Measurements from ENCODE around the gene SMC1B.
"Not testable (repeated sequence)": the region's sequence is repeated elsewhere in the genome, so short reads cannot be mapped to it uniquely, and the experiment has no call there.

The SMC1B gene

DNA sequence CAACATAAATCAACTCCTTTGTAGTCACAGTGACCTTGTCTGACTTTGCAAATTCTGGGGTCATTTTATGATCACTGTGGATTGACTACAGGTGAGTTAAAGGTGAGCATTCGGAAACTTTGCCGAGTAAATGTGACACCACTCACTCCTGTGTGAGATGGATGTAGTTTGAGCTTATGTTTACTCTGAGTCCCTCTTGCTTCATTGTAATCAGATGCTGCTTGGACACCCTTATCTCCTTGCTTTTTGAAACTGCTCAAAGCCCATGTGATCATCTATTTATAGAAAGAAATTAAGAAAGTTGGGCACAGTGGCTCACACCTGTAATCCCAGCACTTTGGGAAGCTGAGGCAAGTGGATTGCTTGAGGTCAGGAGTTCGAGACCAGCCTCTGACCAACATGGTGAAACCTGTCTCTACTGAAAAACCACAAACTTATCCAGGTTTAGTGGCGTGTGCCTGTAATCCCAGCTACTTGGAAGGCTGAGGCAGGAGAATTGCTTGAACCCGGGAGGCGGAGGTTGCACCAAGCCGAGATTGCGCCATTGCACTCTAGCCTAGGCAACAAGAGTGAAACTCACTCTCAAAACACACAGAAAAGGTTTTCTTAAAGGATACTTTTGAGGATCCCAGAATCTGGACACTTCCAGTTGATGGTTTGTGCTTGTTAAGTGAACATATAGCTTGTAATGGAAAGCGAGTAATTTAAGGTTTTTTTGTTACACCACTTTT lies 96.4 kb downstream of the SMC1B start:
- no peak for DNase-seq

- DNase-seq = no peak
Measured at GRCh38 chr22:45314786-45315185, 98.6 kb downstream of the SMC1B start.

DNA sequence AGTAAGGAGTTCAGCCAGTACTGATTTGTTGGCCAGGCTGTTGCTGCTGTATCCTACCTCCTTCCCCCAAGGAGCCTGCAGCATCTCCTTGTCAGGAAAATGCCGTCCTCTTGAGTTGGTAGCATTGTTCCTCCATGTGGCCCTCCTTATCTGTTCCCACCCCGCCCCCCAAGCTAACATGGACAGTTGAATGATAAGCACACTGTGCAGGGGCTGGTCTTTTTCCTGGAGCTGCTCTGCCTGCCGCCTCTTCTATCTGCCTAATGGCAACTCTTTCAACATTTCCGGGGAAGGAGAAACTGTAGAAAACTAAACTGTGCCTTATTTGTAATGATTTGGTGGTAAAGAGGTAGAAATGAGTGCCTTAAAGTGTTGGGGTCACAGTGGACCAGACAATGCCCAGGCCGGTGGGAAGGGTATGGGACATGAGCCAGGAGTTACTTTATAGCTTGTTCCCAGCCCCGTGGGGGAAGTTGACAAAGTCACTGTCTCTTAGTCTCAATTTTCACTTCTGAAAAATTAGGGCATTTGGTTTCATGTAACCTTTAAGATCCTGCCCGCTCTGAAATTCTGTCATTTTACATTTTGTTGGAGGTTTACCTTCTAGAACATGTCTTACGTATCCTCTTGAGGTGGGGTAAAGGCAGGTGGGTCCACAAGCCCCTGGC lies 99.2 kb downstream of the SMC1B start:
- no peak for DNase-seq

DNA sequence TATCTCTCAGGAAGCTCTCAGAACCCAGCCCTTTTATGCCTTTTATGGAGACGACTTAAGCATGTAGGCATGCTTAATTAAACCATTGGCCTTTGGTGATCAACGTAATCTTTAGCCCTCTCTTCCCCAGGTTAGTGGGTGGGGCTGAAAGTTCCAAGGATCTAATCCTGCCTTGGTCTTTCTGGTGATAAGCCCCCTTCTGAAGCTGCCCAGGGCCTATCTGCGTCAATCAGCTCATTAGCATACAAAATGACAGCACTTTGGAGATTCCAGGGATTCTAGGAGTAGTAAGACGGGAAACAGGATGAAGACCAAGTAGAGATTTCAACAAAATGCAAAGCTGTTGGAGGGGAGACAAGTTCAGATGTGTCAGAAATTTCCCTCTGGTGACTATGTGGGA lies 100.5 kb downstream of the SMC1B start:
- no peak for DNase-seq

DNA sequence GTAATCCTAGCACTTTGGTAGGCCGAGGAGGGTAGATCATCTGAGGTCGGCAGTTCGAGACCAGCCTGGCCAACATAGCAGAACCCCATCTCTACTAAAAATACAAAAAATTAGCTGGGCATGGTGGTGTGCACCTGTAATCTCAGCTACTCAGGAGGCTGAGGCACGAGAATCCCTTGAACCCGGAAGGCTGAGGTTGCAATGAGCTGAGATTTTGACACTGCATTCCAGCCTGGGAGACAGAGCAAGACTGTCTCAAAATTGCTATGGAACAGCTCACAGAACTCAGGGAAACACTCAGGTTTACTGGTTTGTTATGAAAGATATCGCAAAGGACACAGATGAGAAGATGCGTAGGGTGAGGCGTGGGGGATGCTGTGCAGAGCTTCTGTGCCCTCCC lies 101.0 kb downstream of the SMC1B start:
- DNase-seq = no peak

DNA sequence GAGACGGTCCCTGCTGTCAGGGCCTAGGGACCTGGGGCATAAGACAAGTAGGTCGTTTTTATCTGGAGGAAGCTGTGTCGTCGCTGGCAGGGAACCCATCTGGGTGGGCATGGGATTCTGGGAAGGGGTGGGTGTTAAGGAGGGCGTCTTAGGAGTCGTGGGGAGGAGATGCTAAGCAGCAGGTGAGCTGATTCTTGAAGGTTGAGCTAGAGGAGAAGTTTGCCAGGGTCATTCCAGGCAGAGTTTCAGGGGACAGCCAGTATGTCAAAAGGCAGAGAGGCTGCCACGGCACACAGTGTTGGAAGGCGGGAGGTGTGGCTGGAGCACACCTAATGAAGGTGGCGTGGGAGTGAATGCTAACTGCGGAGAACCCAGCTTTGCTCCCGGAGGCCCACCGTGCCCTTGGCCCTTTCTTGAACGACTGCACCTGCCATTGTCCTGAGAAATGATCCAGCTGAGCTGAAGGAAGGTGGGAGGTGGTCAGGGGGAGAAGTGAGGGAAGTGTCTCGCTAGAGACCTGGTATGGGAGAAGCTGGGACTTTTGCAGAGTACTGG lies 102.3 kb downstream of the SMC1B start:
- DNase-seq = no peak

GRCh38 chr22:45310331-45310976 lies 102.9 kb downstream of the SMC1B start:
- no peak for DNase-seq

DNA sequence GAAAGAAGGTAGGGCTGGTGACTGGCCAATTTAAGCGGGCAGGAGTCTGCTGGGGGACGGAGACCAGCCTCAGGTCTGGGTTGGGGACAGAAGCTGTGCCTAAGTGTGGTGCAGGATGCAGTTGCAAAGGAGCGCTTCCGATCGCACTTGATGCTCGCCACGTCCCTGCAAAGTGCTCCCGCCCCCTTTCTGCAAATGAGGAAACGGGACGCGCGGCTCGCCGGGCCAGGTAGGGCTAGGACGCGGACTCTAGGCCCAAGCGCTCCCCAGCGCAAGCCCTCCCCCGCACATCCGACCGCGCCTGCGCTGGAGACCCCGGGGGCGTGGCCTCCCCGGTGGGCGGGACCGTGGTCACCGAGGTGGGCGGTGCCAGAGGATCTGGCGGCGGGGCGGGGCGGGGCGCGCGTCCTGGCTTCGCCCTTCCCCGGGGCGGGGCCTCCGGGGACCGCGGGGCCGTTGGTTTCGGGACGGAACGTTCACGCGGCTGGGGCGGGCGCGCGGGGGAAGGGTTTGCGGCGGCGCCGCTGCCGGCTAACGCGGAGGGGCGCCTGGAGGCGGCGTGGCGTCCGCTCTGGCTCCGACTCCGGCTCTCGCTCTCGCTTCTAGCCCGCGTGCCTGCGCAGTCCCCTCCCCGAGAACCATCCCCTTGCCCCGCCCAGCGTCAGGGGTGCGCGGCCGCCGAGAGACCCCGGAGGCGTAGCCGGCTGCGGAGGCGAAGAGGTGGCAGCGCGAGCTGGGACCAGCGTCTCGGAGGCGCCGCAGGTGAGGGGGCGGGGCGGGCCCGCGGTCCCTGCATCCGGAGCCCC lies 103.8 kb downstream of the SMC1B start, which contains the start of gene FAM118A:
Gene FAM118A, plus strand, starts transcription at position 513 of the 806 bp plus-strand sequence. CDS start 12,446 bp downstream, outside the sequence.
- peak; percentile 69 for DNase-seq

DNA sequence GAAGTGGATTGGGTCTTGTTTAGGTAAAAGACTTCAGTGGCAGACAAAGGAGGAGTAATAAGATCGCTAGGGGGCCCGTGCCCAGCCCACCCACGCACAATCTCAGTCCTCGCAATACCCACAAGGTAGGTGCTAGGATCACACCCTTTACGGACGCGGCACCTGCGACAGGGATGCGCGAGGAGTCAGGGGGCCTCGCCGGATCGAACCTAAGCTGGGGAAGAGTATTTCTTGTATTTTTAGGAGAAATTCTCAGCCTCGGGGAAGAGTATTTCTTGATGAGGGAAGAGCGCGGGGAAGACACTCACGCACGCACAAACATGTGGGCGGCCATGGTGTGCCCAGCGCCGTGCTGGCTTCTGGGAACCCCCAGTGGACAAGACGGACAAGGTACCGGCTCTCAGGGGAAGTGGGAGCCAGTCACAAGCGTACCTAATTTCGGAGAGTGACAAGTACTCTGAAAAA lies 104.4 kb downstream of the SMC1B start:
- DNase-seq = no peak

DNA sequence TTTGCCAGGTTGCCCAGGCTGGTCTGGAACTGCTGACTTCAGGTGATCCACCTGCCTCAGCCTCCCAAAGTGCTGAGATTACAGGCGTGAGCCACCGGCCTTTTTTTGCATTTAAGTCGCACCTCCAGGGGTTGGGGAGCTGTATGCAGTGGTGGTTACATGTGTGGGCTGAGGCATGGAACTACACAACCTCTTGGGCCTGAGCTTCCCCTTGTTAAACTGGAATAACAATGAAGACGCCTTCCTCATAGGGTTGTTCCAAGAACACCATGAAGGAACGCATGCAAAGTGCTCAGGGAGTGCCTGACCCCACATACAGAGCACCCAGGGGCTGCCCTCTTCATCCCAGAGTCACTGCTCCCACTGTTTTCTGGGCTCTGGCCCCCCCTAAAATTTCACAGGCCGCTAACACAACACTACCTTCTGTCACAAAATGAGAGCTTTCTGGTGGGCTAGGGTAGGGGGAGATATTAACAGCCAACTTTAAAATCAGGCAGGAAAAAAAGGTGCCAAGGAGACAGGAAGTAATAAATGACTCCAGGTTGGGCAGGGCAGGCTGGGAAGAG lies 104.9 kb downstream of the SMC1B start:
- no peak for DNase-seq

GRCh38 chr22:45306139-45306538 lies 107.3 kb downstream of the SMC1B start:
- no peak for DNase-seq

DNA sequence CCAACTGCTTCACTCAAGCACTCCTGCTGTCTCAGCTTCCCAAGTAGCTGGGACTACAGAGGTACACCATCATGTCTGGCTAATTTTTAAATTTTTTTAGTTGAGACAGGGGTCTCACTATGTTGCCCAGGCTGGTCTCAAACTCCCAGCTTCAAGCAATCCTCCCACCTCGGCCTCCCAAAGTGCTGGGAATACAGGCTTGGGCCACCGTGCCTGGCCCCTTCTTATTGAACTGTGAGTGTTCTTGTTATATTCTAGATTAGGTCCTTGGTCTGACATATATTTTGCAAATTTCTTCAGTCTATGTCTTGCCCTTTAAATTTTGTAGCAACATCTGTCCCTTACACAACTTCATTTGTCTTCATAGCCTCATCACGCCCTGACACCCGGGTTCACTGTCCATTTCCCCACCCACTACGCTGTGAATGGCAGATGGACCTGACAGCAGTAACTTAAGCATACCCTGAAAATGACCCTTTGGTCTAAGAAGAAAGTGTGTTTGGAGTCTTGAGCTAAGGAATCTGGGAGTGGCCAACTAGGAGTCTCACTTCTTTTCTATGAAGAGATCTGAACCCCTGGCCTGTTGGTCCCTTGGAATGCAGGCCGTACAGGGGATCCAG lies 107.8 kb downstream of the SMC1B start:
- DNase-seq = no peak

GRCh38 chr22:45304971-45305370 lies 108.4 kb downstream of the SMC1B start:
- DNase-seq = no peak

DNA sequence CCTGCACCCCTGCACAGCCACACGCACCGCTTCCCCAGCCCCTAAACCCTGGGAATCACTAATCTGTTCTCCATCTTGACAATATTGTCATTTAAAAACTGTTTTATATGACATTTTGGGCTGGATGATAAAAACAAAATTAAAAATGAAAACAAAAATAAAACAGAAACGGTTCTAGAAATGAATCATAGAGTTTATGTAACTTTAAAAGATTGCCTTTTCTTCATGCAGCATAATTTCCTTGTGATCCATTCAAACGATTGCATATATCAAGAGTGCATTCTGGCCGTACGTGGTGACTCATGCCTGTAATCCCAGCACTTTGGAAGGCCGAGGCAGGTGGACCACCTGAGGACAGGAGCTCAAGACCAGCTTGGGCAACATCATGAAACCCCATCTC lies 110.2 kb downstream of the SMC1B start:
- DNase-seq = no peak

DNA sequence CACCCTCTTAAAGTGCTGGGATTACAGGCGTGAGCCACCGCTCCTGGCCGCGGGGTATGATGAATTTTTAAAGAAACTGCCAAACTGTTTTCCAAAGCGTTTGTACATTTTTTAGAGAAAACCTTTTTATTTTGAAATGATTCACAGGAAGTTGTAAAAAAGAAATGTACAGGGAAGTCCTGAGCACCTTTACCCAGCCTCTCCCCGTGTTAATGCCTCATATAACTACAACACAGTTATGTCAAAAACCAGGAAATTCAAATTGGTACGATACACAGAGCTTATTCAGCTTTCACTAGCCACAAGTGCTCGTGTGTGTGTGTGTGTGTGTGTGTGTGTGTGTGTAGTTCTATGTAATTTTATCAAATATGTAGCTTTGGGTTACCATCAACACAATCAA lies 110.6 kb downstream of the SMC1B start:
- DNase-seq = no peak

GRCh38 chr22:45298934-45299505 lies 114.4 kb downstream of the SMC1B start:
- DNase-seq = no peak

DNA sequence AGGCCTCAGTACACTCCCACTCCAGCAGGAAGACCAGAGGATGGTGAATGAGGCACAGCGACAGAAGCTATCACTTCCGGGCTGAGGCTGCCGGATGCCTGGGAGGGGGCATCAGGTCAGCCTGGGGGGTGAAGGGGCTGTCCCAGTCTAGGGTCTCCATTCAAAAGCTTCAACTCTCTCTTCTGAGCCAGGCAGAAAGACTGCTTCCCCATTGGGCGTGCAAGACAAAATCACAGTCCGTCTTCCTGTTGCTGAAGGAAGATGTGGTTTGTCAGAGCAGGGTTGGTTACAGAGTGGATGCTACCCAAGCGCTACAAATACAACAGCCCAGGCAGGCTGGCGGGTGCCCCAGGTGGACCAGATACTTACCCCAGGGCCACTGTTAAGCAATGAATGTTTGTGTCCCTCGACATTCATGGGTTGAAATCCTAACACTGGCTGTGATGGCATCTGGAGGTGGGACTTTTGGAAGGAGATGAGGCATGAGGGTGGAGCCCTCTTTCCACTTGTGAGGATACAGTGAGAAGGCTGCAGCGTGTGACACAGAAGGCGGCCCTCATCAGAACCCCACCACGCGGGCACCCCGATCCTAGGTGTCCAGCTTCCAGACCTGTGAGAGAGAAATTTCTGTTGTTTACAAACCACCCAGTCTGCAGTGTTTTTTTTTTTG lies 116.6 kb downstream of the SMC1B start:
- no peak for DNase-seq

DNA sequence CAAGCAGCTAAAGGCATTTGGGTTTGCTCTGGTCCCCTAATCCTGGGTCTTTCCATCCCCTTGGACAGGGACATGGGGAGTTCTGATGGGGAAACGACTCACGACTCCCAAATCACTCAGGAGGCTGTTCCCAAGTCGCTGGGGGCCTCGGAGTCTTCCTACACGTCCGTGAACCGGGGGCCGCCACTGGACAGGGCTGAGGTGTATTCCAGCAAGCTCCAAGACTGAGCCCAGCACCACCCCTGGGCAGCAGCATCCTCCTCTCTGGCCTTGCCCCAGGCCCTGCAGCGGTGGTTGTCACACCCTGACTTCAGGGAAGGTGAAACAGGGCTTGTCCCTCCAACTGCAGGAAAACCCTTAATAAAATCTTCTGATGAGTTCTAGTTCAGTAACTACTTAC lies 117.9 kb downstream of the SMC1B start:
- DNase-seq = no peak

DNA sequence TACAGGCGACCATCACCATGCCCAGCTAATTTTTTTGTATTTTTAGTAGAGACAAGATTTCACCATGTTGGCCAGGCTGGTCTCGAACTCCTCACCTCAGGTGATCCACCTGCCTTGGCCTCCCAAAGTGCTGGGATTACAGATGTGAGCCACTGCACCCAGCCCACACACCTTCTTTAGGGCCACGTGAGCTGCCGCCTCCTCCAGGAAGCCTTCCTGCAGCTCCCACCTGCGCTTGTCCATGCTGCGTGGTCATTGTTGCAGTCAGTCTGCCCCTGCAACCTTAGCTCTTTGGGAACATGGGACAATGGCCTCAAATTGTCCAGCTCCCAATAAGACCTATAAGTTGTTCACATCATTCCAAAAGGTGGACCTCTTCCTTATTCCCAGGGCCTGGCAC lies 118.4 kb downstream of the SMC1B start:
- DNase-seq = not testable (repeated sequence)
